Epithelial cell of esophagus (primary cell): ENCODE data around the gene MUTYH.
"Not testable (repeated sequence)": the region's sequence is repeated elsewhere in the genome, so short reads cannot be mapped to it uniquely, and the experiment has no call there.

Source experiments
- DNase-seq: peaks from one replicate; pipeline ENCODE4 v3.0.0; 2010; ENCODE audit warnings: low read depth
- H3K4me3 ChIP-seq: 2 replicates; pipeline ENCODE4 v1.5.1; 2011; ENCODE audit warnings: mild to moderate bottlenecking, low read length, control low read depth
- TF ChIP-seq, protein P1 (sequence below): IDR thresholded peaks from 2 replicates; pipeline ENCODE4 v1.5.1; 2011; ENCODE audit warnings: low read depth, mild to moderate bottlenecking, low read length, control low read depth, inconsistent platforms; ENCODE audit not compliant: insufficient read depth; ENCODE audit errors: missing control alignments

MUTYH gene

DNA sequence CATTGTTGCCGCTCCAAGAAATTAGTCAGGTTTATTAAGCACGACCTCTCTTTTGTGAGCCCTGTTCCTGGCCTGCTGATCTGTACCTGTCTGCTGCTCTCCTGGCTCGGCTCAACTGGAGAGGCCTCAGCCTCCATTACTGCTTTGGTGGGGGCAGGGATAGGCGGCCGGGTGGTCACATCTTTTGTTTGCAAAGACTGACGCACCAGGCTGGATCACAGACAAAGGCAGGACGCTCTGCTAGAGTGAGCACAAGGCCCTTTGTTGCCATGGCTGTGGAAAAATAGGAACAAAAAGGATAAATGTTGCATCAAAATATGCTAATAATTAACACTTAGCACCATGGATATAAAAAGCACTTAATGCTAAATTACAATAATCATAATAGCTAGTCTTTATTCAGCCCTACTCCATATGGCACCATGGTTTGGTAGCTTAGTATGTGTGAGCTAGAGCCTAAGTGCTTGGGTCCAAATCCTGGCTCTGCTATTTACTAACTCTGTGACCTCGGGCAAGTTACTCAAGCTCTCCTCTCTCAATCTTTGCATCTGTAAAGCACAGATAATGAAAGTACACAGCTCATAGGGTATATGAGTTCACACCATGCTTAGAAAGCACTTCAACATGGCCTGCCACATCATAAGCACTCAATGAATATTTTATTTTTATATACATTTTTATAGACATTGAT, 42.4 kb downstream of the MUTYH start:
- H3K4me3 ChIP-seq: no peak overlapping the region
- DNase-seq: no peak
- TF ChIP-seq, protein P1, sequence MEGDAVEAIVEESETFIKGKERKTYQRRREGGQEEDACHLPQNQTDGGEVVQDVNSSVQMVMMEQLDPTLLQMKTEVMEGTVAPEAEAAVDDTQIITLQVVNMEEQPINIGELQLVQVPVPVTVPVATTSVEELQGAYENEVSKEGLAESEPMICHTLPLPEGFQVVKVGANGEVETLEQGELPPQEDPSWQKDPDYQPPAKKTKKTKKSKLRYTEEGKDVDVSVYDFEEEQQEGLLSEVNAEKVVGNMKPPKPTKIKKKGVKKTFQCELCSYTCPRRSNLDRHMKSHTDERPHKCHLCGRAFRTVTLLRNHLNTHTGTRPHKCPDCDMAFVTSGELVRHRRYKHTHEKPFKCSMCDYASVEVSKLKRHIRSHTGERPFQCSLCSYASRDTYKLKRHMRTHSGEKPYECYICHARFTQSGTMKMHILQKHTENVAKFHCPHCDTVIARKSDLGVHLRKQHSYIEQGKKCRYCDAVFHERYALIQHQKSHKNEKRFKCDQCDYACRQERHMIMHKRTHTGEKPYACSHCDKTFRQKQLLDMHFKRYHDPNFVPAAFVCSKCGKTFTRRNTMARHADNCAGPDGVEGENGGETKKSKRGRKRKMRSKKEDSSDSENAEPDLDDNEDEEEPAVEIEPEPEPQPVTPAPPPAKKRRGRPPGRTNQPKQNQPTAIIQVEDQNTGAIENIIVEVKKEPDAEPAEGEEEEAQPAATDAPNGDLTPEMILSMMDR: no peak

DNA sequence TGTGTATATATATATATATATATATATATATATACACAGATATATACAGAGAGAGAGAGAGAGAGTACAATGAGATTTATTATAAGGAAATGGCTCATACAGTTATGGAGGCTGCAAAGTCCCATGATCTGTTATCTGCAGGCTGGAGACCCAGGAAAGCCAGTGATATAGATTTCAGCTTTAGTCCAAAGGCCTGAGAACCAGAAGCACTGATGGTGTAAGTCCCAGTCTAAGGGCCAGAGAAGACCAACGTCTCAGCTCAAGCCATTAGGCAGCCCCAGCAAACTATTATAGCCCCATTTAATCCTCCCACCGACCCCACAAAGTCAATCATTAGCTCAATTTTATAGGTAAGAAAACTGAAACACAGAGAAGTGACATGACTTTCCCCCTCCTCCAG, 48.5 kb downstream of the MUTYH start:
- no peak for DNase-seq
- TF ChIP-seq, protein P1: no peak
- H3K4me3 ChIP-seq: no peak overlapping the region

DNA sequence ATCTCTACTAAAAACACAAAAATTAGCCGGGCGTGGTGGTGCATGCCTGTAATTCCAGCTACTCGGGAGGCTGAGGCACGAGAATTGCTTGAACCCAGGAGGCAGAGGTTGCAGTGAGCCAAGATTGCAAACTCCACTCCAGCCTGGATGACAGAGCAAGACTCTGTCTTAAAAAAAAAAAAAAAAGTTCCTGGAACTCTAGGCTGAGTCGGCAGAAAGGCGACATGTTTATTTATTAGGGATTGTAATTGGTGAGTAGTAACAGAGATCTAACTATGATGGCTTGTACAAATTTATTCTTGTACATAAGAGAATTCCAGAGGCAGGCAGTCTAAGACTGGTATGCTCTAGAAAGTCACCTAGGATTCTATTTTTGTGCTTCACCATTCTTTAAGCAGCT, 49.2 kb downstream of the MUTYH start:
- H3K4me3 ChIP-seq, DNase-seq: not testable (repeated sequence)

DNA sequence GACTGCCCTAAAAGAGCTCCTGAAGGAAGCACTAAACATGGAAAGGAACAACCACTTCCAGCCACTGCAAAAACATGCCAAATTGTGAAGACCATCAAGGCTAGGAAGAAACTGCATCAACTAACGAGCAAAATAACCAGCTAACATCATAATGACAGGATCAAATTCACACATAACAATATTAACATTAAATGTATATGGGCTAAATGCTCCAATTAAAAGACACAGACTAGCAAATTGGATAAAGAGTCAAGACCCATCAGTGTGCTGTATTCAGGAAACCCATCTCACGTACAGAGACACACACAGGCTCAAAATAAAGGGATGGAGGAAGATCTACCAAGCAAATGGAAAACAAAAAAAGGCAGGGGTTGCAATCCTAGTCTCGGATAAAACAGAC, 53.7 kb downstream of the MUTYH start:
- not testable (repeated sequence) for H3K4me3 ChIP-seq, DNase-seq

DNA sequence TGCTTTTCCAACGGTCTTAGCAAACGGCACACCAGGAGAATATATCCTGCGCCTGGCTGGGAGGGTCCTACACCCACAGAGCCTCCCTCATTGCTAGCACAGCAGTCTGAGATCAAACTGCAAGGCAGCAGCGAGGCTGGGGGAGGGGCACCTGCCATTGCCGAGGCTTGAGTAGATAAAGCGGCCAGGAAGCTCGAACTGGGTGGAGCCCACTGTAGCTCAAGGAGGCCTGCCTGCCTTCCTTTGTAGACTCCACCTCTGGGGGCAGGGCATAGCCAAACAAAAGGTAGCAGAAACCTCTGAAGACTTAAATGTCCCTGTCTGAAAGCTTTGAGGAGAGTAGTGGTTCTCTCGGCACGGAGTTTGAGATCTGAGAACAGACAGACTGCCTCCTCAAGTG, 55.4 kb downstream of the MUTYH start:
- not testable (repeated sequence) for H3K4me3 ChIP-seq, DNase-seq

DNA sequence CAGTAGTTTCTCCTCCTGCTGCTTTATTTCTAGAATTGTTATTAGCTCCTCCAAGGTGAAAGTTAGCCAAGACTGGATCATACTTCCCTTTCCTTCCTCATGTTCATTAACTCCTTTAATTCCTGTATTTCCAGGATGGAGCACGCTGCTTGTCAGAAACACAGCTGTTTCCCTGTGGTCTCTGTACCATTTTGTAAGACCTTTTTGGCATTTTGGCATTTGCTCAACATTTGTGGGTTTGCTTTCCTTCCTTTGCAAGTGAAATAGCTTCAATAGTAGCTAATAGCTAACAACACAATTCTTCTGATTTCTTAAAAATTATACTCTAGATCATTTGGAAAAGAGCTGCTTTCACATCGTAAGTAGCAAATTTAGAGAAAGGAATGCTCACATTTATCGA, 57.9 kb downstream of the MUTYH start:
- no peak overlapping the region for H3K4me3 ChIP-seq
- TF ChIP-seq, protein P1: no peak
- no peak for DNase-seq
